GM12872 (cell line): ENCODE results near the gene APLP1.

ENCODE experiments used
- CTCF ChIP-seq: IDR thresholded peaks from 3 replicates; pipeline ENCODE4 v1.5.1; 2011; ENCODE audit warnings: low read depth, mild to moderate bottlenecking, low read length, moderate library complexity; ENCODE audit not compliant: insufficient read depth

APLP1 gene

DNA sequence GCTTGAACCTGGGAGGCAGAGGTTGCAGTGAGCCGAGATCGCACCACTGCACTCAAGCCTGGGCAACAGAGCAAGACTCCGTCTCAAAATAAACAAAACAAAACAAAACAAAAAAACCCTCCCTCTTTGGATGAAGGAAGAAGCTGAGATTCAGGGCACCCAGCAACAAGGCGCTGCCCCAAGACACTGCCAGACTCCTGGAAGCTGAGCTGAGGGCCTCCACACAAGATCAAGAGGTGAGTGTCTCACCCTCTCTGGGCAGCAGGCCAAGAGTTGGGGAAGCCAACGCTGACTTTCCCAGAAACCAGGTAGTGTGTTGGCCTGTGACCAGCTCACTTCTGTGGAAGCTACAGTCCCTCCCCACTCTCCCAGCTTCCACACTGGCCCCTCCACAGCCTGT lies 43.4 kb downstream of the APLP1 start:
- no peak for TF ChIP-seq CTCF

GRCh38 chr19:35913589-35913988 lies 45.2 kb downstream of the APLP1 start:
- TF ChIP-seq CTCF, result no peak

DNA sequence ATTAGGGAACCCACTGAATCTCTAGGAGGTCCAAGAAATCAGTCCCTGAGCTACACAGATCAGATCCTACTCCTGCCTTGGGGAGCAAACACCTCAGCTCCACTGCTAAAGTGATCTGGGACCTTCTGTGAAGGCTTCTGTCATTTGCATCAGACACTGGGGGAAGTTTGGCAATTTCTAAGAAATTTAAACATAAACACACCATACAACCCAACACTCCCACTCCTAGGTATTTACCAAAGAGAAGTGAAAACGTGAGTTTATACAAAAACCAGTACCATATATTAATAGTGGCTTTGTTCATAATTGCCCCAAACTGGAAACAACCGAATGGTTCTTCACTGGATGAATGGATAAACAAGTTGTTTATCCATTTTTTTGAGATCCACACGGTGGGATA lies 47.1 kb downstream of the APLP1 start:
- TF ChIP-seq CTCF, result no peak

- no peak for TF ChIP-seq CTCF
These were observed 50.9 kb downstream of the APLP1 start for GRCh38 chr19:35919306-35919705.

GRCh38 chr19:35921012-35921411 lies 52.6 kb downstream of the APLP1 start:
- TF ChIP-seq CTCF, result no peak

DNA sequence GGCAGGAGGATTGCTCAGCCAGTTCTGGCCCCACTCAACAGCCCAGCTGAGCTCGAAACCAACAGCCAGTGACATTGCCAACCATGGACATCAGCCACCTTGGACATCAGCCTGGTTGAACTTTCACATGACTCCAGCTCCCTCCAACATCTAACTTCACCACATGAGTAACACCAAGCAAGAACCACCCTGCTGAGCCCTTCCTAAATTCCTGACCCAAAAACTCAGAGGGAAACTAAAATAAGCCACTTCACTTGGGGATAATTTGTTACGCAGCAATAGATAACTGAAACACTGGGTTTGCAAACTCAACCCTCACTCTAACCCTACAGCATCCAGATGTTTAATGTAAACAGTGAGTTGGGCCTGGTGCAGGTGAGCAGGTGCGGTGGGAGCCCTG lies 57.1 kb downstream of the APLP1 start:
- TF ChIP-seq CTCF, result no peak

DNA sequence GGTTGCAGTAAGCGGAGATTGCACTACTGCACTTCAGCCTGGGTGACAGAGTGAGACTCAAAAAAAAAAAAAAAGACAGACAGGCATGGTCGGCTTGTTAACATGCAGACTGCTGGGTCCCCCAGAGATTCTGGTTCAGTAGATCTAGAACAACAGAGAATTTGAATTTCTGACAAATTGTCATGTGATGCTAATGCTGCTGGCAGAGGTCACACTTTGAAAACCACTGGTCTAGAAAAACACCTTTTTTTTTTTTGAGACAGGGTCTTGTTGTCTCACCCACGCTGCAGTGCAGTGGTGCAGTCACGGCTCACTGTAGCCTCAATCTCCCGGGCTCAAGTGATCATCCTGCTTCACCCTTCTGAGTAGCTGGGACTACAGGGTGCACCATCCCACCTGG lies 60.1 kb downstream of the APLP1 start:
- TF ChIP-seq CTCF, result no peak
